H1 (cell line): ENCODE results near the gene IL17RE. TPM values are rescaled to one million over a fixed set of nuclear protein-coding genes. Genes with fewer than 3 reads are reported as not detected.
A peak's percentile ranks its signal among the peaks of the same experiment; 100 is the strongest.

Experiments
- CTCF ChIA-PET: fragments of 300-600 bp; sonication (Branson Sonifier 250); formaldehyde crosslinking; loops from one replicate; lab custom pipeline; 2021; ENCODE audit not compliant: partially characterized antibody; lab: Charles Lee
- POLR2A ChIA-PET: fragments of 300-600 bp; sonication (Branson Sonifier 250); formaldehyde crosslinking; loops from one replicate; lab custom pipeline; 2021; ENCODE audit warnings: inconsistent platforms; ENCODE audit not compliant: partially characterized antibody; lab: Charles Lee
- DNase-seq, 2 experiments: peaks; one replicate each; pipeline versions ENCODE4 v3.0.0 to v3.0.0-alpha.2; 2010 to 2022; ENCODE audit warnings: low spot score in 2 of 2, low read depth in 1 of 2, mixed read lengths in 1 of 2
- FAIRE-seq: peaks from 2 replicates; lab custom pipeline; 2011; peaks lifted over from hg19 to GRCh38; lab: Jason Lieb, UNC
- H2AFZ ChIP-seq: 2 replicates; pipeline ENCODE4 v1.8.1; 2012; ENCODE audit warnings: low read length, inconsistent platforms
- H2AK5ac ChIP-seq: 2 replicates; pipeline ENCODE4 v1.6.1; 2013; ENCODE audit warnings: low read depth, low read length
- H2BK120ac ChIP-seq: replicated peaks from 2 replicates; pipeline ENCODE3; 2013; ENCODE audit warnings: low read depth, low read length, inconsistent platforms
- H2BK12ac ChIP-seq: 2 replicates; pipeline ENCODE4 v1.6.1; 2013; ENCODE audit warnings: low read depth, low read length
- H2BK15ac ChIP-seq: 2 replicates; pipeline ENCODE4 v1.6.1; 2013; ENCODE audit warnings: low read length
- H2BK20ac ChIP-seq: 2 replicates; pipeline ENCODE4 v1.6.1; 2013; ENCODE audit warnings: low read length
- H2BK5ac ChIP-seq: 2 replicates; pipeline ENCODE4 v1.6.1; 2013; ENCODE audit warnings: low read depth, low read length
- H3K14ac ChIP-seq: 2 replicates; pipeline ENCODE4 v1.6.1; 2013; ENCODE audit warnings: inconsistent platforms; ENCODE audit not compliant: insufficient read length
- H3K18ac ChIP-seq: 2 replicates; pipeline ENCODE4 v1.6.1; 2013; ENCODE audit warnings: low read length; ENCODE audit errors: extremely low read depth
- H3K23ac ChIP-seq: 2 replicates; pipeline ENCODE4 v1.6.1; 2013; ENCODE audit warnings: inconsistent platforms; ENCODE audit not compliant: insufficient read length
- H3K23me2 ChIP-seq: 2 replicates; pipeline ENCODE4 v1.6.1; 2013; ENCODE audit warnings: low read depth, low read length
- H3K27ac ChIP-seq: 2 replicates; pipeline ENCODE4 v1.6.1; 2011; ENCODE audit warnings: low read depth, low read length, inconsistent platforms
- H3K27me3 ChIP-seq, 4 experiments: replicated peaks in 1 of 4; 1 replicate in 1 of 4; 2 replicates in 3 of 4; pipeline versions ENCODE4 v1.6.1 to v1.8.1; 2011 to 2013; ENCODE audit warnings: low read length in 3 of 4, mild to moderate bottlenecking in 3 of 4, inconsistent platforms in 2 of 4, mixed read lengths in 2 of 4, moderate library complexity in 1 of 4; ENCODE audit not compliant: control insufficient read depth in 3 of 4, insufficient read depth in 3 of 4; ENCODE audit errors: extremely low read depth in 1 of 4
- H3K36me3 ChIP-seq, 4 experiments: 2 replicates each; pipeline versions ENCODE4 v1.6.1 to v1.8.1; 2011 to 2013; ENCODE audit warnings: mild to moderate bottlenecking in 4 of 4, low read length in 3 of 4, moderate library complexity in 2 of 4, control low read depth in 1 of 4, inconsistent platforms in 1 of 4; ENCODE audit not compliant: insufficient read depth in 4 of 4, control insufficient read depth in 2 of 4
- H3K4ac ChIP-seq: replicated peaks from 2 replicates; pipeline ENCODE3; 2013; ENCODE audit warnings: low read length, low read depth, mixed read lengths, inconsistent platforms; ENCODE audit not compliant: insufficient read length
- H3K4me1 ChIP-seq, 4 experiments: replicated peaks in 1 of 4; 1 replicate in 1 of 4; 2 replicates in 3 of 4; pipeline versions ENCODE4 v1.6.1 to v1.8.1; 2011 to 2013; ENCODE audit warnings: low read length in 3 of 4, inconsistent platforms in 2 of 4, mixed read lengths in 1 of 4; ENCODE audit not compliant: insufficient read depth in 4 of 4, control insufficient read depth in 3 of 4
- H3K4me2 ChIP-seq, 2 experiments: 2 replicates each; pipeline versions ENCODE4 v1.6.1 to v1.8.1; 2011 to 2013; ENCODE audit warnings: low read depth in 2 of 2, low read length in 2 of 2, control low read depth in 1 of 2, inconsistent platforms in 1 of 2, mild to moderate bottlenecking in 1 of 2; ENCODE audit not compliant: insufficient read depth in 1 of 2
- H3K4me3 ChIP-seq, 4 experiments: fragments of 200-600, 300-600 bp in 1 of 4; sonication (generic), shearing (Covaris generic), sonication (Bioruptor Twin) in 1 of 4; 2 replicates each; pipeline versions ENCODE4 v1.5.1 to v1.8.1; 2011 to 2016; ENCODE audit warnings: low read length in 4 of 4, low read depth in 3 of 4, control low read depth in 2 of 4, inconsistent platforms in 2 of 4, mild to moderate bottlenecking in 2 of 4, mixed read lengths in 1 of 4, moderate library complexity in 1 of 4; ENCODE audit not compliant: insufficient read depth in 2 of 4; ENCODE audit errors: extremely low read depth in 1 of 4
- H3K56ac ChIP-seq: replicated peaks from 2 replicates; pipeline ENCODE3; 2013; ENCODE audit warnings: low read depth, mild to moderate bottlenecking, mixed read lengths, low read length, inconsistent platforms; ENCODE audit not compliant: insufficient read length
- H3K79me1 ChIP-seq: 2 replicates; pipeline ENCODE4 v1.6.1; 2013; ENCODE audit warnings: low read depth, low read length, control low read depth
- H3K79me2 ChIP-seq, 2 experiments: 2 replicates each; pipeline versions ENCODE4 v1.6.1 to v1.8.1; 2012 to 2013; ENCODE audit warnings: low read length in 2 of 2, mild to moderate bottlenecking in 2 of 2, inconsistent platforms in 1 of 2; ENCODE audit not compliant: insufficient read depth in 2 of 2, control insufficient read depth in 1 of 2
- H3K9ac ChIP-seq, 4 experiments: replicated peaks in 1 of 4; 1 replicate in 1 of 4; 2 replicates in 3 of 4; pipeline versions ENCODE4 v1.6.1 to v1.8.1; 2011 to 2013; ENCODE audit warnings: low read depth in 3 of 4, low read length in 3 of 4, control low read depth in 2 of 4, mild to moderate bottlenecking in 2 of 4, moderate library complexity in 2 of 4, inconsistent platforms in 1 of 4; ENCODE audit errors: extremely low read depth in 1 of 4
- H3K9me3 ChIP-seq, 2 experiments: 2 replicates each; pipeline versions ENCODE4 v1.6.1 to v1.8.1; 2012 to 2013; ENCODE audit warnings: mild to moderate bottlenecking in 2 of 2, moderate library complexity in 2 of 2, control low read depth in 1 of 2, inconsistent platforms in 1 of 2, low read depth in 1 of 2, low read length in 1 of 2, mixed read lengths in 1 of 2; ENCODE audit not compliant: insufficient read depth in 2 of 2
- H4K20me1 ChIP-seq, 2 experiments: replicated peaks in 1 of 2; 2 replicates each; pipeline versions ENCODE3 to v1.8.1; 2011 to 2013; ENCODE audit warnings: inconsistent platforms in 2 of 2, low read length in 2 of 2, mild to moderate bottlenecking in 1 of 2; ENCODE audit not compliant: insufficient read depth in 2 of 2, control insufficient read depth in 1 of 2
- H4K5ac ChIP-seq: 2 replicates; pipeline ENCODE4 v1.6.1; 2013; ENCODE audit warnings: low read length, low read depth, mixed read lengths, inconsistent platforms; ENCODE audit not compliant: insufficient read length
- H4K8ac ChIP-seq: 2 replicates; pipeline ENCODE4 v1.8.0; 2013; ENCODE audit warnings: mild to moderate bottlenecking, moderate library complexity, low read length, inconsistent platforms; ENCODE audit not compliant: insufficient read depth; ENCODE audit errors: extremely low read depth
- H4K91ac ChIP-seq: replicated peaks from 2 replicates; pipeline ENCODE3; 2013; ENCODE audit warnings: low read length, mixed read lengths, inconsistent platforms; ENCODE audit not compliant: insufficient read length
- CHD2 ChIP-seq: IDR thresholded peaks from 2 replicates; pipeline ENCODE4 v1.6.1; 2012; ENCODE audit warnings: low read length, improper control_type of control experiment
- SIRT6 ChIP-seq: IDR thresholded peaks from one replicate; pipeline ENCODE4 v1.7.1; 2012; ENCODE audit warnings: low read length, inconsistent platforms
- SP1 ChIP-seq: IDR thresholded peaks from 2 replicates; pipeline ENCODE4 v1.6.1; 2011; ENCODE audit warnings: low read depth, low read length
- WGBS, 2 experiments: shearing (Covaris generic) in 1 of 2; methylation state at CpG; one replicate each; pipeline versions ENCODE4 v1.1.6 to v1.1.7; 2013 to 2015; ENCODE audit warnings: low lambda C conversion rate in 2 of 2, mixed read lengths in 2 of 2, inconsistent platforms in 1 of 2, low coverage in 1 of 2, missing lambda C conversion rate in 1 of 2; ENCODE audit not compliant: insufficient replicate concordance in 2 of 2, insufficient coverage in 1 of 2, insufficient read length in 1 of 2; ENCODE audit errors: extremely low coverage in 1 of 2, missing lambda C conversion rate in 1 of 2; 5-methylcytosine and 5-hydroxymethylcytosine counted together
- polyA plus RNA-seq, 7 experiments: library from polyadenylated mRNA; depleted of rRNA in 3 of 7; stranded (reverse) in 5 of 7; unstranded in 2 of 7; fragments of >200 nt in 5 of 7; fragments of 200-250 nt in 2 of 7; gene quantifications; 1 replicate in 5 of 7; 2 replicates in 1 of 7; 4 replicates in 1 of 7; pipeline versions ENCODE4 v1.2.1 to v1.2.3, GENCODE V29; 2011 to 2013; ENCODE audit warnings: missing spikeins in 2 of 7, mixed read lengths in 2 of 7
- total RNA-seq: library from RNA; stranded (reverse); fragmentation: NEBNext Ultra II Directional; extraction: Animal tissue kit (Norgen Biotek cat#: 25700); gene quantifications from 2 replicates; pipeline ENCODE4 v1.2.1, GENCODE V29; 2021

The IL17RE gene
- total and polyA plus RNA-seq, 2 of the 8 experiments (the other 6 are each of a cell fraction or from before 2014, with no cell fraction given) = 3.4 to 4.9 TPM

DNA sequence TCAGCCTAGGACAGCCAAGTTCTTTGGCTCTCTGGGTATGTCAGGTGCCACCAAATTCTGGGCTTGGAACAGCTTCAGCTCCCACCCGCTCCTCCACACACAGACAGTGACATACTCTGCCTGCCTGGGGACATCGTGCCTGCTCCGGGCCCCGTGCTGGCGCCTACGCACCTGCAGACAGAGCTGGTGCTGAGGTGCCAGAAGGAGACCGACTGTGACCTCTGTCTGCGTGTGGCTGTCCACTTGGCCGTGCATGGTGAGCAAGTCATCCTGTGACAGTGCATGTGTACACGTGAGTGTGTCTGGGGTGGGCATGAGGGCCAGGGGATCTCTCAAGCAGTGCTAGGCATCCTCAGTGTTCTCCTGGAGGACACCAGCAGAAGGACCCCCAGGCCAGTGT is 15.2 kb downstream of the IL17RE start:
- no peak overlapping the region for H3K56ac ChIP-seq
- no peak overlapping the region for H3K9ac ChIP-seq
- no peak overlapping the region; the same call in 1 of the 2 replicates for H2BK15ac ChIP-seq
- peaks cover 0 to 18% (median 10%) of the 10 kb centered on the region in 4 experiments; a peak in 5 of 7 replicates for H3K27me3 ChIP-seq
- no peak overlapping the region for H3K23ac ChIP-seq
- H2AK5ac ChIP-seq = peak overlapping the region; percentile 77; the same call in 1 of the 2 replicates
- H3K79me2 ChIP-seq = no peaks in the 10 kb centered on the region
- H3K4me2 ChIP-seq = peak overlapping the region in 1 of 2 experiments; percentile 74; a peak in 1 of 4 replicates
- peak overlapping the region; percentile 58 for H3K4ac ChIP-seq
- FAIRE-seq (no peak), DNase-seq (no peak)
- no peak overlapping the region for H4K5ac ChIP-seq
- no peak overlapping the region for H2BK120ac ChIP-seq
- no peak overlapping the region for H3K18ac ChIP-seq
- H2BK20ac ChIP-seq = no peak overlapping the region
- ChIA-PET CTCF (interaction anchor here (0.6 to 9.1 kb wide), 5 partner anchors 13 to 90 kb away, joined by 3 to 76 read pairs (median 3); partner anchors contain the start of genes CRELD1 and IL17RE), POLR2A (interaction anchor here (0.8 to 1.3 kb wide), 4 partner anchors 11 to 26 kb away, joined by 3 to 4 read pairs (median 4); no protein-coding TSS in a partner anchor)
- H2BK12ac ChIP-seq = no peak overlapping the region
- no peak overlapping the region for H2AFZ ChIP-seq
- no peaks in the 10 kb centered on the region for H4K20me1 ChIP-seq
- H3K9me3 ChIP-seq = no peaks in the 10 kb centered on the region
- H3K14ac ChIP-seq = no peak overlapping the region
- no peaks in the 10 kb centered on the region for H3K36me3 ChIP-seq
- H3K79me1 ChIP-seq = no peaks in the 10 kb centered on the region
- peaks cover 0 to 20% (median 17%) of the 10 kb centered on the region in 4 experiments; a peak in 6 of 7 replicates for H3K4me1 ChIP-seq
- 99% methylated on average over 10 of the region's 10 CpGs; no CpG with 5 or more reads in 1 of the 2 experiments for WGBS, 2 experiments
- no peak for TF ChIP-seq SIRT6
- no peak for TF ChIP-seq CHD2
- TF ChIP-seq SP1 = no peak
- no peak overlapping the region for H4K91ac ChIP-seq
- H2BK5ac ChIP-seq = no peak overlapping the region
- peaks cover 10% of the 10 kb centered on the region; the same call in 1 of the 2 replicates for H3K23me2 ChIP-seq
- H4K8ac ChIP-seq = no peak overlapping the region; the same call in 1 of the 2 replicates
- no peak overlapping the region for H3K4me3 ChIP-seq
- no peak overlapping the region for H3K27ac ChIP-seq
